AG04450 (cell line): Measurements from ENCODE around the gene PTS. TPM values are rescaled to one million over a fixed set of nuclear protein-coding genes. Genes with fewer than 3 reads are reported as not detected.

Source experiments
- CTCF ChIA-PET: fragments of 300-600, 350-600 bp; formaldehyde crosslinking; extraction: SDS; loops from one replicate; lab custom pipeline; 2022; ENCODE audit warnings: antibody characterized with exemption, inconsistent platforms; lab: Charles Lee
- POLR2A ChIA-PET: fragments of 350-600 bp; formaldehyde crosslinking; extraction: SDS; loops from one replicate; lab custom pipeline; 2021; ENCODE audit warnings: antibody characterized with exemption, inconsistent platforms; lab: Yijun Ruan, JAX
- DNase-seq: peaks from one replicate; pipeline ENCODE4 v3.0.0-alpha.2; 2011; ENCODE audit warnings: low read depth, low spot score
- H3K27ac ChIP-seq: one replicate; pipeline ENCODE4 v1.5.1; 2012; ENCODE audit warnings: low read depth, low read length, control low read depth
- H3K27me3 ChIP-seq: one replicate; pipeline ENCODE4 v1.6.0; 2012; ENCODE audit warnings: low read length; ENCODE audit not compliant: control insufficient read depth, insufficient read depth
- H3K4me3 ChIP-seq: 2 replicates; pipeline ENCODE4 v1.5.1; 2011; ENCODE audit warnings: mild to moderate bottlenecking, low read depth, low read length, control low read depth
- H3K9me3 ChIP-seq: 2 replicates; pipeline ENCODE4 v1.5.1; 2012; ENCODE audit warnings: low read length; ENCODE audit not compliant: control insufficient read depth, insufficient read depth
- polyA plus RNA-seq: library from polyadenylated mRNA; depleted of rRNA; stranded (reverse); fragments of >200 nt; gene quantifications from 2 replicates; pipeline ENCODE4 v1.2.3, GENCODE V29; 2011
- TF ChIP-seq, protein P1 (sequence below): IDR thresholded peaks from 2 replicates; pipeline ENCODE4 v1.5.1; 2011; ENCODE audit warnings: low read depth, low read length, control low read depth, inconsistent platforms

PTS gene
- polyA plus RNA-seq, 1 experiment: 55.9 TPM

- Histone ChIP-seq H3K9me3 (no peaks in the 10 kb centered on the region), H3K27me3 (no peaks in the 10 kb centered on the region), H3K4me3 (no peak overlapping the region), H3K27ac (peak overlapping the region; percentile 23)
- TF ChIP-seq, protein P1, sequence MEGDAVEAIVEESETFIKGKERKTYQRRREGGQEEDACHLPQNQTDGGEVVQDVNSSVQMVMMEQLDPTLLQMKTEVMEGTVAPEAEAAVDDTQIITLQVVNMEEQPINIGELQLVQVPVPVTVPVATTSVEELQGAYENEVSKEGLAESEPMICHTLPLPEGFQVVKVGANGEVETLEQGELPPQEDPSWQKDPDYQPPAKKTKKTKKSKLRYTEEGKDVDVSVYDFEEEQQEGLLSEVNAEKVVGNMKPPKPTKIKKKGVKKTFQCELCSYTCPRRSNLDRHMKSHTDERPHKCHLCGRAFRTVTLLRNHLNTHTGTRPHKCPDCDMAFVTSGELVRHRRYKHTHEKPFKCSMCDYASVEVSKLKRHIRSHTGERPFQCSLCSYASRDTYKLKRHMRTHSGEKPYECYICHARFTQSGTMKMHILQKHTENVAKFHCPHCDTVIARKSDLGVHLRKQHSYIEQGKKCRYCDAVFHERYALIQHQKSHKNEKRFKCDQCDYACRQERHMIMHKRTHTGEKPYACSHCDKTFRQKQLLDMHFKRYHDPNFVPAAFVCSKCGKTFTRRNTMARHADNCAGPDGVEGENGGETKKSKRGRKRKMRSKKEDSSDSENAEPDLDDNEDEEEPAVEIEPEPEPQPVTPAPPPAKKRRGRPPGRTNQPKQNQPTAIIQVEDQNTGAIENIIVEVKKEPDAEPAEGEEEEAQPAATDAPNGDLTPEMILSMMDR: no peak
- ChIA-PET POLR2A (no interaction called here), CTCF (interaction anchor here (1.0 kb wide), 1 partner anchor 33 kb away, joined by 4 read pairs; no protein-coding TSS in a partner anchor)
- no peak for DNase-seq
Measured at GRCh38 chr11:112248201-112248600, 22.0 kb downstream of the PTS start.

- H3K27me3 ChIP-seq: no peaks in the 10 kb centered on the region
- CTCF ChIA-PET: interaction anchor here (0.6 to 1.0 kb wide), 4 partner anchors 13 to 216 kb away, joined by 3 to 4 read pairs (median 3); no protein-coding TSS in a partner anchor
- H3K27ac ChIP-seq: no peak overlapping the region
- no peak overlapping the region for H3K4me3 ChIP-seq
- H3K9me3 ChIP-seq: no peaks in the 10 kb centered on the region
- POLR2A ChIA-PET: interaction anchor here (0.6 kb wide), 1 partner anchor 43 kb away, joined by 6 read pairs; no protein-coding TSS in a partner anchor
- no peak for DNase-seq
- TF ChIP-seq, protein P1: no peak
Measured at GRCh38 chr11:112249871-112250610, 23.8 kb downstream of the PTS start.

GRCh38 chr11:112253605-112254242, 27.5 kb downstream of the PTS start:
- no peaks in the 10 kb centered on the region for H3K9me3 ChIP-seq
- H3K27me3 ChIP-seq: no peaks in the 10 kb centered on the region
- ChIA-PET CTCF (interaction anchor here (1.8 kb wide), 1 partner anchor 27 kb away, joined by 5 read pairs; no protein-coding TSS in a partner anchor), POLR2A (no interaction called here)
- no peak for DNase-seq
- TF ChIP-seq, protein P1: no peak
- H3K27ac ChIP-seq: no peak overlapping the region
- H3K4me3 ChIP-seq: no peak overlapping the region

GRCh38 chr11:112255067-112255720, 29.0 kb downstream of the PTS start:
- H3K27ac ChIP-seq: no peak overlapping the region
- H3K27me3 ChIP-seq: no peaks in the 10 kb centered on the region
- POLR2A ChIA-PET: no interaction called here
- no peaks in the 10 kb centered on the region for H3K9me3 ChIP-seq
- TF ChIP-seq, protein P1: no peak
- H3K4me3 ChIP-seq: no peak overlapping the region
- CTCF ChIA-PET: interaction anchor here (1.1 to 1.5 kb wide), 2 partner anchors 25 to 142 kb away, joined by 4 to 6 read pairs; no protein-coding TSS in a partner anchor
- no peak for DNase-seq
